ENCODE data around the gene CAMSAP1. TPM values are rescaled to one million over a fixed set of nuclear protein-coding genes. Genes with fewer than 3 reads are reported as not detected.

Gene CAMSAP1
- total and polyA plus RNA-seq, 10 of the 15 experiments (the other 5 are each of a cell fraction or from before 2014, with no cell fraction given): 1.4 to 24.7 (median 8.0) TPM

DNA sequence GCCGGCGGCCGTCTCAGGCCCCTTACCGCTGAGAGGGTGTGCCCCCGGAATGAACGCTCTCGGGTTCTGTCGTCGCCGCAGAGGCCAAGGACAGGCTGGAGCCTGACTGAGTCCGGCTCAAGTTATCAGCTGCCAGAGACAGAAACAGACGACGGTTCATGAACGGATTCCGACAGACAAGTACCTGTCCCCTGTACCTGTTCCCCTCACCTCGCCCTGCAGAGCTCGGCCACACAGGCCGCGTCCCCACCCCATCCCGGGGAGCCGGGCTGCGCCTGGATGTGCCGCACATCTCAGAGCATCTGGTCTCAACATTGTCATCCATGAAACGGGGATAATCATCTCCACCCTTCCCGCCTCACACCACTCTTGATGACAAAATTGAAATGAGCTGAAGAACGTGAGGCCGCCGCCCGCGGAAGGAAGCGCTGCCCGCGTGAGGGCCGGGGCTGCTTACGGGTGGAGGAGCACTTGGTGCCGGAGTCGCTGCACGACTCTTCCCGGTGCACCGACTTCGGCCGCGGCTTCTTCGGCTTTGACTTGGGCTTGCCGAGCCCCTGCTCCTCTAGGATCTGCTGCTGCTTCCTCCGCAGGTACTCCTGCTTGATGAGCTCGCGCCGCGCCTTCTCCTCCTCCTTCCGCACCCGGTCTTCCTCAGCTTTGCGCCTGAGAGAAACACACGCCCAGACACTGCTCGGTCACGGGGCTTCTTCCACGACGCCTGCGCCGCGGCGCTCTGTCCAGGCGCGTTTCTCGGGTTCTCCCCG is 89.2 kb downstream of the CAMSAP1 start:
- in situ Hi-C loops (cut with MboI): no loop called here
- H3K27ac ChIP-seq (ENCODE audit: control insufficient read depth, insufficient read depth): no peak overlapping the region
- H3K36me3 ChIP-seq (ENCODE audit: control insufficient read depth in 2 of 2, insufficient read depth in 2 of 2, low read length in 1 of 2): peaks cover 13 to 47% of the 10 kb centered on the region in 2 experiments
- no peak overlapping the region for H3K4me3 ChIP-seq
- FAIRE-seq: no peak
- ChIA-PET CTCF (no interaction called here), SMC1A (ENCODE audit: uncharacterized antibody, unreplicated experiment) (no interaction called here), POLR2A (no interaction called here), RAD21 (ENCODE audit: unreplicated experiment) (no interaction called here)
- no peaks in the 10 kb centered on the region for H3K9me3 ChIP-seq (replicated peaks; ENCODE audit: control insufficient read depth, insufficient read depth, low read length)
- no peaks in the 10 kb centered on the region; the same call in 1 of the 2 replicates for H4K20me1 ChIP-seq (ENCODE audit: control insufficient read depth, insufficient read depth)
- no peaks in the 10 kb centered on the region for H3K4me1 ChIP-seq (ENCODE audit: control insufficient read depth, insufficient read depth, low read length)
- no peaks in the 10 kb centered on the region for H3K27me3 ChIP-seq (replicated peaks in 1 of 2; ENCODE audit: control insufficient read depth in 2 of 2, insufficient read depth in 2 of 2, low read length in 1 of 2)
- H3K9ac ChIP-seq (ENCODE audit: control insufficient read depth, insufficient read depth, low read length): no peak overlapping the region
- intact Hi-C loops (cut with micrococcal nuclease; ENCODE audit: unreplicated experiment): no loop called here
- no peak for ATAC-seq
- 98% methylated on average over 66 of the region's 66 CpGs for WGBS (ENCODE audit: insufficient coverage, insufficient replicate concordance, low lambda C conversion rate, missing lambda C conversion rate)
- no peaks in the 10 kb centered on the region for H3K79me2 ChIP-seq (ENCODE audit: control insufficient read depth, insufficient read depth, low read length)
- no TSS peak for BruUV-seq (replicated peaks)
- no peak for DNase-seq (ENCODE audit: low read depth, low spot score)
- H2AFZ ChIP-seq (ENCODE audit: control insufficient read depth, low read depth, low read length): no peak overlapping the region
- no peak overlapping the region for H3K4me2 ChIP-seq (ENCODE audit: control insufficient read depth, insufficient read depth)
- no peak for TF ChIP-seq SREBF2 (IDR thresholded peaks at IDR 0.05; ENCODE audit: low read length)
- no peak for TF ChIP-seq SMAD5 (IDR thresholded peaks at IDR 0.05; ENCODE audit: low read depth)
- TF ChIP-seq TARDBP (IDR thresholded peaks at IDR 0.05; ENCODE audit: borderline replicate concordance): no peak
- TF ChIP-seq USF1 (IDR thresholded peaks at IDR 0.05; ENCODE audit: borderline replicate concordance, extremely low read length, insufficient read depth, low read depth, low read length): no peak
- TF ChIP-seq PAX8 (IDR thresholded peaks at IDR 0.05): no peak
- TF ChIP-seq BCL3 (IDR thresholded peaks at IDR 0.05; ENCODE audit: borderline replicate concordance, insufficient read depth, low read depth, low read length, poor library complexity, severe bottlenecking): no peak
- no peak for TF ChIP-seq USF2 (IDR thresholded peaks at IDR 0.05; ENCODE audit: borderline replicate concordance, low read depth, low read length)
- TF ChIP-seq STAT1 (conservative IDR thresholded peaks at IDR 0.05): no peak
- TF ChIP-seq CREM (IDR thresholded peaks at IDR 0.05; ENCODE audit: low read depth): no peak
- no peak for TF ChIP-seq LARP7 (IDR thresholded peaks at IDR 0.05)
- TF ChIP-seq ZNF274 (IDR thresholded peaks at IDR 0.05; ENCODE audit: insufficient read depth, insufficient read length): no peak
- no peak for TF ChIP-seq RB1 (IDR thresholded peaks at IDR 0.05; ENCODE audit: borderline replicate concordance)
- TF ChIP-seq FOXK2 (IDR thresholded peaks at IDR 0.05): no peak
- TF ChIP-seq KLF5 (IDR thresholded peaks at IDR 0.05; ENCODE audit: partially characterized antibody): no peak
